Measurements from ENCODE around the gene ETV5.

Gene ETV5

DNA sequence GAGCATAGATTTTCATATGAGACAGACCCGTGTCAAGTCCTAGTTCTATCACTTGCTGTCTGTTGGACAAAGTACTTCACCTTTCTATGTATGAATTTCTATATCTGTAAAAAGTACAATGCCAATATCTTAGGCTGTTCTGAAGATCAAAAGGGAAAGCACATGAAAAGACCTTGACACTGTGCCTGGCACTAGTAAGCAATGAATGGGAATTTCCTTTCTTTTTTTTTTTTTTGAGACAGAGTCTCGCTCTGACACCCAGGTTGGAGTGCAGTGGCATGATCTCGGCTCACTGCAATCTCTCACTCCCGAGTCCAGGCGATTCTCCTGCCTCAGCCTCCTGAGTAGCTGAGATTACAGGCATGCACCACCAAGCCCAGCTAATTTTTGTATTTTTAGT lies 35.4 kb upstream of the ETV5 start:
- Histone ChIP-seq H3K27ac (ENCODE audit: low read length) (no peak overlapping the region), H3K4me3 (ENCODE audit: low read length) (no peak overlapping the region), H3K4me2 (ENCODE audit: low read length) (no peak overlapping the region), H4K20me1 (ENCODE audit: insufficient read depth, low read length) (no peaks in the 10 kb centered on the region), H2AFZ (ENCODE audit: low read depth, low read length) (no peak overlapping the region), H3K36me3 (replicated peaks; ENCODE audit: low read depth, low read length) (no peaks in the 10 kb centered on the region), H3K9ac (ENCODE audit: low read length) (no peak overlapping the region), H3K4me1 (ENCODE audit: low read length) (0 out of 2 replicates have a peak, but pooled peaks cover 4% of the 10 kb centered on the region), H3K79me2 (ENCODE audit: low read length) (no peaks in the 10 kb centered on the region), H3K9me3 (ENCODE audit: insufficient read depth, low read length) (no peaks in the 10 kb centered on the region), H3K27me3 (ENCODE audit: low read depth, low read length) (peaks cover 17% of the 10 kb centered on the region; the same call in 1 of the 2 replicates)
- no peak for TF ChIP-seq EZH2phosphoT487 (IDR thresholded peaks at IDR 0.05; ENCODE audit: low read depth)
- TF ChIP-seq, protein P1, sequence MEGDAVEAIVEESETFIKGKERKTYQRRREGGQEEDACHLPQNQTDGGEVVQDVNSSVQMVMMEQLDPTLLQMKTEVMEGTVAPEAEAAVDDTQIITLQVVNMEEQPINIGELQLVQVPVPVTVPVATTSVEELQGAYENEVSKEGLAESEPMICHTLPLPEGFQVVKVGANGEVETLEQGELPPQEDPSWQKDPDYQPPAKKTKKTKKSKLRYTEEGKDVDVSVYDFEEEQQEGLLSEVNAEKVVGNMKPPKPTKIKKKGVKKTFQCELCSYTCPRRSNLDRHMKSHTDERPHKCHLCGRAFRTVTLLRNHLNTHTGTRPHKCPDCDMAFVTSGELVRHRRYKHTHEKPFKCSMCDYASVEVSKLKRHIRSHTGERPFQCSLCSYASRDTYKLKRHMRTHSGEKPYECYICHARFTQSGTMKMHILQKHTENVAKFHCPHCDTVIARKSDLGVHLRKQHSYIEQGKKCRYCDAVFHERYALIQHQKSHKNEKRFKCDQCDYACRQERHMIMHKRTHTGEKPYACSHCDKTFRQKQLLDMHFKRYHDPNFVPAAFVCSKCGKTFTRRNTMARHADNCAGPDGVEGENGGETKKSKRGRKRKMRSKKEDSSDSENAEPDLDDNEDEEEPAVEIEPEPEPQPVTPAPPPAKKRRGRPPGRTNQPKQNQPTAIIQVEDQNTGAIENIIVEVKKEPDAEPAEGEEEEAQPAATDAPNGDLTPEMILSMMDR (IDR thresholded peaks at IDR 0.05; ENCODE audit: low read depth, low read length): no peak

DNA sequence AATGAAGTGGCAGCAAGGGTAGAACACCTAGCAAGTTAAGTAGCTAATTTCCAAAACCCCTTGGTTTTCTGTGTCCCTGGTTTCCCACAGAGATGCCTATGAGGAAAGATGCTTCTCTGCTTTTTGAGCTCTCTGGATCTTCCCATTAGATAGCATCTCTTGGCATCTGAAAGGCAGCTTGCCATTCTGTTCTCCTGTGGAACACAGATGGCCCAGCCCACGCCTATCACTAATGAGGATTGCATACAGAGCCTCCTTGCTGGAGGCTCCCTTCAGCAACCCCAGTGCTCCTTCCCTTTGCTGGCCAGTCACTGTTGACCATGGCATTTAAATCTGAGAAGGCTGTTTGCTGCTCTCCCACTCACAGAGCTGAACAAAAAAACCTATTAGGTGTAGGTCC lies 34.4 kb upstream of the ETV5 start:
- Histone ChIP-seq H3K27me3 (ENCODE audit: low read depth, low read length) (peaks cover 17% of the 10 kb centered on the region; the same call in 1 of the 2 replicates), H3K36me3 (replicated peaks; ENCODE audit: low read depth, low read length) (no peaks in the 10 kb centered on the region), H3K79me2 (ENCODE audit: low read length) (no peaks in the 10 kb centered on the region), H3K27ac (ENCODE audit: low read length) (no peak overlapping the region), H3K9me3 (ENCODE audit: insufficient read depth, low read length) (no peaks in the 10 kb centered on the region), H3K4me1 (ENCODE audit: low read length) (0 out of 2 replicates have a peak, but pooled peaks cover 4% of the 10 kb centered on the region), H4K20me1 (ENCODE audit: insufficient read depth, low read length) (no peaks in the 10 kb centered on the region), H3K9ac (ENCODE audit: low read length) (no peak overlapping the region), H3K4me3 (ENCODE audit: low read length) (no peak overlapping the region), H3K4me2 (ENCODE audit: low read length) (no peak overlapping the region), H2AFZ (ENCODE audit: low read depth, low read length) (no peak overlapping the region)
- TF ChIP-seq EZH2phosphoT487 (IDR thresholded peaks at IDR 0.05; ENCODE audit: low read depth): no peak
- TF ChIP-seq, protein P1 (IDR thresholded peaks at IDR 0.05; ENCODE audit: low read depth, low read length): no peak

DNA sequence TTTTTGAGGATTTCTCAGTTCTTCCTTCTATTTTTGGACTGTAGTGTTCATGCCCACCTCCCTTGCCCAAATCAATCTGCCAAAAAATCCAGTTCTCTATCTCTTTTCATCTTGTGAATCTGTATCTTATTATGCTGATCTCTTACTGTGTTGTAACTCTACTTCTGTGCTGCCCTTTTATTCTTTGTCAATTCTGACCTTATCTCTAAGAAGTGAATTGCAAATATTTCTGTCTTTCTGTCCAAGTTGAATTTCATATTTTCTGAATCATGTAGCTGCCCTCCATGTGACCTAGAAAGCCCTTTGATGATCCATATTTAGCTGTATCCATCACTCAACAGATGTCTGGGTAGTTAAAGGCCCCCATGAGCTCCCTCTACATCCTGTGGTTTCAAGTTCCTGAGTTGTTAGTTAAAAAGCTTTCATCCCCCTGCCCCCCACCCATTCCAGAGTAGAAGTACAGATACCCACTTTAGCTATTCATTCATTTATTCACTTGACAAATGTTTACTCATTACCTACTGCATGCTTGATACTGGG lies 33.6 kb upstream of the ETV5 start:
- TF ChIP-seq, protein P1 (IDR thresholded peaks at IDR 0.05; ENCODE audit: low read depth, low read length): no peak
- Histone ChIP-seq H3K4me3 (ENCODE audit: low read length) (no peak overlapping the region), H3K4me2 (ENCODE audit: low read length) (no peak overlapping the region), H3K27ac (ENCODE audit: low read length) (no peak overlapping the region), H3K36me3 (replicated peaks; ENCODE audit: low read depth, low read length) (no peaks in the 10 kb centered on the region), H2AFZ (ENCODE audit: low read depth, low read length) (no peak overlapping the region), H3K79me2 (ENCODE audit: low read length) (no peaks in the 10 kb centered on the region), H4K20me1 (ENCODE audit: insufficient read depth, low read length) (no peaks in the 10 kb centered on the region), H3K9ac (ENCODE audit: low read length) (no peak overlapping the region), H3K4me1 (ENCODE audit: low read length) (0 out of 2 replicates have a peak, but pooled peaks cover 4% of the 10 kb centered on the region), H3K9me3 (ENCODE audit: insufficient read depth, low read length) (no peaks in the 10 kb centered on the region), H3K27me3 (ENCODE audit: low read depth, low read length) (peaks cover 17% of the 10 kb centered on the region; the same call in 1 of the 2 replicates)

DNA sequence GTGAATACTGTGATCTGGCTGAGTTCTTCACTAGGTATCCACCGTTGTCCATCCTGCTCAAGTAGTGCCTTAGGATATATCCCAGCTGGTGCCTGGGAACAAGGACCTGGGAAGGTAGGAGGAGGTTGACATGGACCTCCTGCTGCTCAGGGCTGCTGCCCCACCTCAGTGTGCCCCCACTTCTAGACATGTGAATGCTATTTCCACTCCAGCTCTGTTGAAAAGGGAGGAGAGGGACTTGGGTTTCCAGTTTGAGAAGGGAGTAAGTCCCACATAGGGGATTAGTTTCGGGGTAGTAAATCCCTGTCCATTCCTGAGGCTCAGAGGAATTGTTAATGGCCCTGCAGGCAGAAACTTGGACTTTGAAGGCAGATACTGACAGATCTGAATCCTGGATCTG lies 32.9 kb upstream of the ETV5 start:
- no peaks in the 10 kb centered on the region for H3K79me2 ChIP-seq (ENCODE audit: low read length)
- no peaks in the 10 kb centered on the region for H4K20me1 ChIP-seq (ENCODE audit: insufficient read depth, low read length)
- H3K36me3 ChIP-seq (replicated peaks; ENCODE audit: low read depth, low read length): no peaks in the 10 kb centered on the region
- H2AFZ ChIP-seq (ENCODE audit: low read depth, low read length): no peak overlapping the region
- H3K4me2 ChIP-seq (ENCODE audit: low read length): no peak overlapping the region
- 0 out of 2 replicates have a peak, but pooled peaks cover 4% of the 10 kb centered on the region for H3K4me1 ChIP-seq (ENCODE audit: low read length)
- H3K9me3 ChIP-seq (ENCODE audit: insufficient read depth, low read length): no peaks in the 10 kb centered on the region
- H3K9ac ChIP-seq (ENCODE audit: low read length): no peak overlapping the region
- H3K4me3 ChIP-seq (ENCODE audit: low read length): no peak overlapping the region
- peaks cover 17% of the 10 kb centered on the region; the same call in 1 of the 2 replicates for H3K27me3 ChIP-seq (ENCODE audit: low read depth, low read length)
- no peak overlapping the region for H3K27ac ChIP-seq (ENCODE audit: low read length)
- TF ChIP-seq, protein P1 (IDR thresholded peaks at IDR 0.05; ENCODE audit: low read depth, low read length): no peak
- TF ChIP-seq EZH2phosphoT487 (IDR thresholded peaks at IDR 0.05; ENCODE audit: low read depth): no peak

All from OCI-LY3 (cell line).